Effector memory CD8-positive, alpha-beta T cell (primary cell): ENCODE data around the gene COPS2.

Source experiments
- ATAC-seq: fragments of 150-1000 bp; cut with Tn5 transposase; replicated peaks from 2 replicates; pipeline ENCODE4 v1.10.0; 2021; ENCODE audit warnings: mild to moderate bottlenecking, moderate library complexity
- DNase-seq, 3 experiments: peaks; one replicate each; pipeline ENCODE4 v3.0.0; 2021
- H3K27ac Mint-ChIP-seq, 2 donors: one replicate each; pipeline ENCODE4 v1.8.0; 2022; ENCODE audit warnings: mild to moderate bottlenecking in 2 of 2, mixed read lengths in 2 of 2, moderate library complexity in 2 of 2
- H3K27me3 Mint-ChIP-seq, 2 donors: one replicate each; pipeline ENCODE4 v1.8.0; 2022; ENCODE audit warnings: mixed read lengths in 2 of 2
- H3K36me3 Mint-ChIP-seq: one replicate; pipeline ENCODE4 v1.8.0; 2022; ENCODE audit warnings: mild to moderate bottlenecking, moderate library complexity, mixed read lengths; ENCODE audit not compliant: insufficient read depth
- H3K4me1 Mint-ChIP-seq, 2 donors: one replicate each; pipeline ENCODE4 v1.8.0; 2022; ENCODE audit warnings: low read depth in 2 of 2, mixed read lengths in 2 of 2
- H3K4me3 Mint-ChIP-seq, 2 donors: one replicate each; pipeline ENCODE4 v1.8.0; 2022; ENCODE audit warnings: mild to moderate bottlenecking in 2 of 2, mixed read lengths in 2 of 2, moderate library complexity in 2 of 2
- H3K9me3 Mint-ChIP-seq, 2 donors: one replicate each; pipeline ENCODE4 v1.8.0; 2022; ENCODE audit warnings: mixed read lengths in 2 of 2

Gene COPS2

GRCh38 chr15:49148727-49149126 is 6.7 kb downstream of the COPS2 start:
- DNase-seq = no peak
- H3K27ac Mint-ChIP-seq = peak overlapping the region in 1 of 2 donors; percentile 2
- peaks cover 29% of the 10 kb centered on the region for H3K36me3 Mint-ChIP-seq
- ATAC-seq = no peak
- H3K27me3 Mint-ChIP-seq = no peaks in the 10 kb centered on the region
- peaks cover 31 to 47% of the 10 kb centered on the region in 2 donors for H3K4me1 Mint-ChIP-seq
- peak overlapping the region in 1 of 2 donors; percentile 5 for H3K4me3 Mint-ChIP-seq
- H3K9me3 Mint-ChIP-seq = no peaks in the 10 kb centered on the region

GRCh38 chr15:49148298-49148697 is 7.1 kb downstream of the COPS2 start:
- no peak for ATAC-seq
- DNase-seq = no peak
- H3K4me1 Mint-ChIP-seq = peaks cover 27 to 44% of the 10 kb centered on the region in 2 donors
- no peak overlapping the region for H3K27ac Mint-ChIP-seq
- H3K36me3 Mint-ChIP-seq = peaks cover 33% of the 10 kb centered on the region
- H3K4me3 Mint-ChIP-seq = peak overlapping the region in 1 of 2 donors; percentile 5
- no peaks in the 10 kb centered on the region for H3K27me3 Mint-ChIP-seq
- no peaks in the 10 kb centered on the region for H3K9me3 Mint-ChIP-seq

- ATAC-seq = peak; percentile 61
- H3K9me3 Mint-ChIP-seq = no peaks in the 10 kb centered on the region
- peaks cover 46% of the 10 kb centered on the region for H3K36me3 Mint-ChIP-seq
- H3K27ac Mint-ChIP-seq = no peak overlapping the region
- peaks cover 21 to 44% of the 10 kb centered on the region in 2 donors for H3K4me1 Mint-ChIP-seq
- H3K4me3 Mint-ChIP-seq = no peak overlapping the region
- no peaks in the 10 kb centered on the region for H3K27me3 Mint-ChIP-seq
- peak; percentile 19 to 34 (median 22) for DNase-seq
Measured at GRCh38 chr15:49145651-49146609, 9.5 kb downstream of the COPS2 start.

GRCh38 chr15:49137861-49138260 is 17.5 kb downstream of the COPS2 start:
- peaks cover 5 to 35% of the 10 kb centered on the region in 2 donors for H3K4me1 Mint-ChIP-seq
- no peak for ATAC-seq
- peak overlapping the region in 1 of 2 donors; percentile 22 for H3K27ac Mint-ChIP-seq
- no peak for DNase-seq
- H3K36me3 Mint-ChIP-seq = peaks cover 87% of the 10 kb centered on the region
- no peaks in the 10 kb centered on the region for H3K27me3 Mint-ChIP-seq
- no peak overlapping the region for H3K4me3 Mint-ChIP-seq
- H3K9me3 Mint-ChIP-seq = no peaks in the 10 kb centered on the region

- H3K27ac Mint-ChIP-seq = peak overlapping the region in 1 of 2 donors; percentile 52
- peaks cover 5 to 31% of the 10 kb centered on the region in 2 donors for H3K4me1 Mint-ChIP-seq
- peaks cover 86% of the 10 kb centered on the region for H3K36me3 Mint-ChIP-seq
- no peaks in the 10 kb centered on the region for H3K27me3 Mint-ChIP-seq
- H3K9me3 Mint-ChIP-seq = no peaks in the 10 kb centered on the region
- no peak overlapping the region for H3K4me3 Mint-ChIP-seq
- DNase-seq (no peak), ATAC-seq (no peak)
Measured at GRCh38 chr15:49135911-49136310, 19.5 kb downstream of the COPS2 start.

GRCh38 chr15:49135342-49135857 is 20.0 kb downstream of the COPS2 start:
- ATAC-seq = no peak
- no peak overlapping the region for H3K4me3 Mint-ChIP-seq
- H3K36me3 Mint-ChIP-seq = peaks cover 81% of the 10 kb centered on the region
- H3K27me3 Mint-ChIP-seq = no peaks in the 10 kb centered on the region
- H3K4me1 Mint-ChIP-seq = peaks cover 5 to 31% of the 10 kb centered on the region in 2 donors
- H3K27ac Mint-ChIP-seq = peak overlapping the region; percentile 20 to 52
- H3K9me3 Mint-ChIP-seq = no peaks in the 10 kb centered on the region
- no peak for DNase-seq

GRCh38 chr15:49134683-49135341 is 20.6 kb downstream of the COPS2 start:
- peaks cover 78% of the 10 kb centered on the region for H3K36me3 Mint-ChIP-seq
- no peak for ATAC-seq

GRCh38 chr15:49131403-49131802 is 24.0 kb downstream of the COPS2 start:
- H3K27me3 Mint-ChIP-seq = no peaks in the 10 kb centered on the region
- H3K36me3 Mint-ChIP-seq = peaks cover 79% of the 10 kb centered on the region
- no peak overlapping the region for H3K4me3 Mint-ChIP-seq
- ATAC-seq (no peak), DNase-seq (no peak)
- H3K9me3 Mint-ChIP-seq = no peaks in the 10 kb centered on the region
- peaks cover 5 to 17% of the 10 kb centered on the region in 2 donors for H3K4me1 Mint-ChIP-seq
- H3K27ac Mint-ChIP-seq = no peak overlapping the region

More at GRCh38 chr15:49134683-49135341, 20.6 kb downstream of the COPS2 start:
- Mint-ChIP-seq H3K9me3 (no peaks in the 10 kb centered on the region), H3K4me1 (peaks cover 5 to 31% of the 10 kb centered on the region in 2 donors), H3K4me3 (no peak overlapping the region), H3K27ac (peak overlapping the region; percentile 20 to 52), H3K27me3 (no peaks in the 10 kb centered on the region)
- no peak for DNase-seq

GRCh38 chr15:49124371-49124770 is 31.0 kb downstream of the COPS2 start:
- no peaks in the 10 kb centered on the region for H3K4me1 Mint-ChIP-seq
- ATAC-seq (no peak), DNase-seq (no peak)
- peaks cover 49% of the 10 kb centered on the region for H3K36me3 Mint-ChIP-seq
- no peak overlapping the region for H3K27ac Mint-ChIP-seq
- no peak overlapping the region for H3K4me3 Mint-ChIP-seq
- H3K27me3 Mint-ChIP-seq = no peaks in the 10 kb centered on the region
- no peaks in the 10 kb centered on the region for H3K9me3 Mint-ChIP-seq

GRCh38 chr15:49122541-49123062 is 32.8 kb downstream of the COPS2 start:
- no peak overlapping the region for H3K27ac Mint-ChIP-seq
- DNase-seq (no peak), ATAC-seq (no peak)
- no peak overlapping the region for H3K4me3 Mint-ChIP-seq
- H3K36me3 Mint-ChIP-seq = peaks cover 33% of the 10 kb centered on the region
- H3K4me1 Mint-ChIP-seq = no peaks in the 10 kb centered on the region
- no peaks in the 10 kb centered on the region for H3K9me3 Mint-ChIP-seq
- H3K27me3 Mint-ChIP-seq = no peaks in the 10 kb centered on the region

- peaks cover 26% of the 10 kb centered on the region for H3K36me3 Mint-ChIP-seq
- no peaks in the 10 kb centered on the region for H3K27me3 Mint-ChIP-seq
- H3K9me3 Mint-ChIP-seq = no peaks in the 10 kb centered on the region
- peak overlapping the region in 1 of 2 donors; percentile 31 for H3K27ac Mint-ChIP-seq
- DNase-seq (no peak), ATAC-seq (no peak)
- no peak overlapping the region for H3K4me3 Mint-ChIP-seq
- H3K4me1 Mint-ChIP-seq = no peaks in the 10 kb centered on the region
Measured at GRCh38 chr15:49121901-49122300, 33.5 kb downstream of the COPS2 start.

GRCh38 chr15:49120832-49121231 is 34.6 kb downstream of the COPS2 start:
- Mint-ChIP-seq H3K27ac (no peak overlapping the region), H3K27me3 (no peaks in the 10 kb centered on the region), H3K4me1 (no peaks in the 10 kb centered on the region), H3K9me3 (no peaks in the 10 kb centered on the region), H3K4me3 (no peak overlapping the region), H3K36me3 (peaks cover 15% of the 10 kb centered on the region)
- ATAC-seq (no peak), DNase-seq (no peak)

GRCh38 chr15:49116108-49116857 is 39.1 kb downstream of the COPS2 start:
- H3K9me3 Mint-ChIP-seq = peaks cover 4 to 7% of the 10 kb centered on the region in 2 donors
- H3K4me3 Mint-ChIP-seq = no peak overlapping the region
- no peak for DNase-seq
- H3K27ac Mint-ChIP-seq = no peak overlapping the region
- peaks cover 2 to 3% of the 10 kb centered on the region in 2 donors for H3K4me1 Mint-ChIP-seq
- H3K36me3 Mint-ChIP-seq = peaks cover 22% of the 10 kb centered on the region
- no peaks in the 10 kb centered on the region for H3K27me3 Mint-ChIP-seq
- no peak for ATAC-seq
